HCEC 1CT (cell line): ENCODE results near the gene LRPAP1.
"Not testable (repeated sequence)": the region's sequence is repeated elsewhere in the genome, so short reads cannot be mapped to it uniquely, and the experiment has no call there.

Source experiments
- DNase-seq: peaks from one replicate; pipeline ENCODE4 v3.0.0-alpha.2; 2017

The LRPAP1 gene

GRCh38 chr4:3470244-3471097, 61.8 kb downstream of the LRPAP1 start:
- DNase-seq: no peak

GRCh38 chr4:3469386-3470243, 62.6 kb downstream of the LRPAP1 start:
- no peak for DNase-seq

- no peak for DNase-seq
Observed at GRCh38 chr4:3468804-3469203, 63.4 kb downstream of the LRPAP1 start.

GRCh38 chr4:3468154-3468553, 64.1 kb downstream of the LRPAP1 start:
- DNase-seq: no peak

- DNase-seq: no peak
Observed at GRCh38 chr4:3467601-3468031, 64.6 kb downstream of the LRPAP1 start.

GRCh38 chr4:3466691-3467600, 65.3 kb downstream of the LRPAP1 start:
- no peak for DNase-seq

- DNase-seq: no peak
Observed at GRCh38 chr4:3465698-3466671, 66.2 kb downstream of the LRPAP1 start.

- DNase-seq: no peak
Observed at GRCh38 chr4:3464911-3465697, 67.1 kb downstream of the LRPAP1 start.

GRCh38 chr4:3464349-3464905, 67.8 kb downstream of the LRPAP1 start:
- DNase-seq: no peak

GRCh38 chr4:3463556-3464348, 68.5 kb downstream of the LRPAP1 start:
- no peak for DNase-seq

GRCh38 chr4:3462790-3463415, 69.3 kb downstream of the LRPAP1 start, which contains the start of gene DOK7:
DOK7 (plus strand) TSS chr4:3463306; CDS start chr4:3463376, 70 bp downstream.
- no peak for DNase-seq

GRCh38 chr4:3462321-3462789, 69.9 kb downstream of the LRPAP1 start:
- DNase-seq: no peak

- no peak for DNase-seq
Observed at GRCh38 chr4:3461515-3462291, 70.5 kb downstream of the LRPAP1 start.

- DNase-seq: no peak
Observed at GRCh38 chr4:3460926-3461325, 71.3 kb downstream of the LRPAP1 start.

- DNase-seq: not testable (repeated sequence)
Observed at GRCh38 chr4:3459156-3459555, 73.1 kb downstream of the LRPAP1 start.

GRCh38 chr4:3458371-3458770, 73.9 kb downstream of the LRPAP1 start:
- DNase-seq: no peak

- DNase-seq: not testable (repeated sequence)
Observed at GRCh38 chr4:3455596-3455995, 76.6 kb downstream of the LRPAP1 start.
